Measurements from ENCODE around the gene PCNT.

Gene PCNT

GRCh38 chr21:46344219-46344915, 20.4 kb downstream of the PCNT start:
- DNase-seq, result no peak

DNA sequence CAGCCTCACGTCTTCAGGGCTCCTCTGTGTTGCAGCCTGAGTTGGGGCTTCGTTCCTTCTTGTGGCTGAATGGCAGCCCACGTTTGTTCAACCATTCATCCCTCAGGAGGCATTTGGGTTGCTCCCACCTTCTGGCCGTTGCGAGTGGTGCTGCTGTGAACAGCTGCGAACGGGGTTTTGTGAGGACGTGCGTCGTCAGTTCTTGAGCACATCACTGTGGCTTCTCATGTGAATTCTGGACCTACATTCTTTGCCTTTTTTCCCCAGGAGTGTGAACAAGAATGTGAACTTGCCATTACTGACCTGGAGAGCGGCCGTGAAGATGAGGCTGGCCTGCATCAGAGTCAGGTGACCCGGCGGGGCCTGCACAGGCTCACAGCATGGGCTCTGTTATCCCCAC, 21.9 kb downstream of the PCNT start:
- no peak for DNase-seq

- no peak for DNase-seq
Observed at GRCh38 chr21:46346296-46347202, 22.6 kb downstream of the PCNT start.

- no peak for DNase-seq
Observed at GRCh38 chr21:46347203-46347550, 23.2 kb downstream of the PCNT start.

DNA sequence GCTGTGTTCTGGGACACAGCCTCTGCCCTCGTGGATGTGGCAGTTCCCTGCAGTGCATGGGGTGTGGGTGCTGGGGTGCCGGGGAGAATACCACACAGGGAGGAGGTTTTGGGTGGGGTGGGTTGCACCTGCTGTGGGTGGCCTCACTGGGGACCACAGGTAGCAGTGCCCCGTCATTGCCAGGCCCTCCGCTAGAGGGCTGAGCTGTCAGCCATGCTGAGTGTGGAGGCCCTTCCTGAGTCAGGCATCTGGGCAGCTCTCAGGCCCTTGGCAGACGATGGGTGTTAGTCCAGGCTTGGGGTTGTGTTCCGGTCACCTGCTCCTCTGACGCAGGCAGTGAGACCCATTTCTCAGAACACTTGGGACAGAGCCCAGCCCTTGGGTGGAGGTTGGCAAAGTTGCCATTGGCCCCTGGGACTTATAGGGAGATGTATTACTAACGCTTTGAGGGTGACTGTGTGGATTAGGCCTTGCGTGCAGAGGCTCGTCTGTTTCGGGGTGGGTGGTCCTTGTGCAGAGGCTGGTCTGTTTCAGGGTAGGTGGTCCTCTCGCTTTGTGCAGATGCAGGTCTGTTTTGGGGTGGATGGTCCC, 23.9 kb downstream of the PCNT start:
- DNase-seq, result no peak

GRCh38 chr21:46349134-46349760, 25.3 kb downstream of the PCNT start:
- no peak for DNase-seq

GRCh38 chr21:46350571-46350970, 26.6 kb downstream of the PCNT start:
- no peak for DNase-seq

- DNase-seq, result no peak
Observed at GRCh38 chr21:46350981-46351380, 27.0 kb downstream of the PCNT start.

DNA sequence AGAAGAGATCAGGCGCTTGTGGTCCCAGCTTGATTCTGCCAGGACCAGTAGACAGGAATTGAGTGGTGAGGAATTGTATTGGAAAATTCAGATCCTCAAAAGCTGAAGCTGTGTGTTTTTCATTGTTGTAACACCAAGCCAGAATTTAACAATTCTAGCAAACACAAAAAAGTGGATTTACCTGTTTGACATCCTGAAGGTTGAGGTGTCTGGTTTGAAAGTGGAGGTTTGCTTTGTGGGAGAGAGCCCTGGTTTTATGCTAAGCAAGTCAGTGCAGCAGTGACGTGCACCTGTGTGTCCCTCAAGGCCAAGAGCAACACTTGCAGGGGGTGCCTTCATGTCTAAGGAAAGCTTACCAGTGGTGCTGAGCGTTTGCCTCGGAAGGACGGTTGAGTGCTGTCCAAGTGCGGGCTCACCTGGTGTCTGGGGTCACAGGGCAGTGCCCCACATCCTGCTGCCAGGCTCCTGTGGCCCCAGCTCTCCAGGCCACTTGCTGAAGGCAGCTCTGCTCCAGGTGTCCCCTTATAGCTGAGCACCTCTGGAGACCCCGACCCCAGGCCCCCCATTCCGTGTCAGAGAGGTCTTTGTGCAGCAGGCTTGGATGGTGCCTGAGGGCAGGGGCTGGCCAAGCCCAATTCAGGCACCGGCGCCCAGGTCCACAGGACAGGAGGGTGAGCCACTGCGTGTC, 27.7 kb downstream of the PCNT start:
- DNase-seq, result no peak

GRCh38 chr21:46352164-46352515, 28.2 kb downstream of the PCNT start:
- DNase-seq, result no peak

GRCh38 chr21:46352913-46353312, 29.0 kb downstream of the PCNT start:
- DNase-seq, result no peak

DNA sequence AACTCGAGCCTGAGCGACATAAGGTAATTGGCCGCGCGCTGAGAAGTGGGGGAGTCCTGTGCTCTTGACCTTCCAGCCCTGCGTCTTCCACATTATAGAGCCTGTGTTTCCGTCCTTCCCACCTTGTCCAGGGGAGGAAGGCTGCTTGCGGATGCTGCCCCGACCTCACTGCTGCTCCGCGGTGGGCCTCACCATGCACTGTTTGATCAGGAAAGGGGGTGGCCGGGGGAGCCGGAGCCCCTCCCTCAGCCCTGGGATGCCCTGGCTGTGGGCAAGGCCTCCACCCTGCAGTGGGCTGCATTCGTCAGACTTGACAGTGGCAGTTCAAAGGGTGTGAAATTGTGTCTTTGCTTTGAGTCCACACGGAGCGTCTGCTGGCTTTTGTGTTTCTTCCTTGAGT, 30.1 kb downstream of the PCNT start:
- DNase-seq, result no peak

DNA sequence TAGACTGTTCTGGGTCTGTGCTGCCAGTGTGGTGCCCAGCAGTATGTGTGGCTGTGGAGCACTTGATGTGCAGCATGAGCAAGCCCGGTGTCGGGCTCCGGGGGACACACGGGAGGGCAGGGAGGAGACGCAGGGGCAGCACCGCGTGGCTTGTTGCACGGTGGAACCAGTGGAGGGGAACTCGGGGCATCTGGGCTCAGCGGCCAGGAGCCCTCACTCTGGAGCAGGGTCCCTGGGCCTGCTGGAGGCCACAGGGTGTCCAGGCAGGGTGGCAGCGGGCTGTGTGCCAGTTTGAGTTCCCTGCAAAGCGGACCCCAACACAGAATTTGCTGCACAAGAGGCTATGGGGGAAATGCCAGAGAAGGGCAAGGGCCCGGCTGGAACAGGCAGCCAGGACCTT, 30.6 kb downstream of the PCNT start:
- no peak for DNase-seq

DNA sequence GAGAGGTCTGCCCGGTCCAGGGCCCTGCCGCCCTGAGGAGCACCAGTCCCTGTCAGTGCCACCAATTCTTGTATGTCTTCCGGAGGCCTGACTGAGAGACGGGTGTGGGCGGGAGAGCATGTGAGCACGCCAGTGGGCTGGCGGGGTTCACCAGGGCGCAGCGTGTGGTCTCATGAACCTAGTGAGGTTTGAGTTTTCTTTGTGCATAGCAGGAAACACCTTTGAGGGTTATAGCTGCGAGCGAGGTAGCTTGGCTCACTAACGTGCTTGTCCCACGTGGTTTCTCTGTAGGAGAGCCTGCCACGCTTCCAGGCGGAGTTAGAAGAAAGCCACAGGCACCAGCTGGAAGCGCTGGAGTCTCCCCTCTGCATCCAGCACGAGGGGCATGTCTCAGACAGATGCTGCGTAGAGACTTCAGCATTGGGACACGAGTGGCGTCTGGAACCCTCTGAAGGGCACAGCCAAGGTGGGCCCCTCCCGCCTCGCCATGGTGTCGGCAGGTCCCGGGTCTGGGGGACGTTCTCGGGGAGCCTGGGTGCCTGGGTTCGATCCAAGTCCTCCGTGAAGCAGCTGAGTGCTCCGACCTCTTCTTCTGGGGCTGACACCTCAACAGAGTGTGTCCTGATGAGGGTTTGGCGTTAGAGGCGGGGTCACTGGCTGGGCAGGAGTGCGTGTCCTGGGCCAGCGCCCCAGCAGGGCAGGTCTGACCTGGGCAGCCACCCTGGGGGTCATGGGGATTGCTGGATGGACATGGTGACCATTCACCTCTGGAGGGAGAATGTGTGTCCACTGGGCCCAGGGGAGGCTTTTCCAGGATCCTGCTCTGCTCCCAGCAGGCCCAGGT, 31.4 kb downstream of the PCNT start:
- DNase-seq, result no peak

GRCh38 chr21:46356005-46356338, 32.0 kb downstream of the PCNT start:
- DNase-seq, result no peak

DNA sequence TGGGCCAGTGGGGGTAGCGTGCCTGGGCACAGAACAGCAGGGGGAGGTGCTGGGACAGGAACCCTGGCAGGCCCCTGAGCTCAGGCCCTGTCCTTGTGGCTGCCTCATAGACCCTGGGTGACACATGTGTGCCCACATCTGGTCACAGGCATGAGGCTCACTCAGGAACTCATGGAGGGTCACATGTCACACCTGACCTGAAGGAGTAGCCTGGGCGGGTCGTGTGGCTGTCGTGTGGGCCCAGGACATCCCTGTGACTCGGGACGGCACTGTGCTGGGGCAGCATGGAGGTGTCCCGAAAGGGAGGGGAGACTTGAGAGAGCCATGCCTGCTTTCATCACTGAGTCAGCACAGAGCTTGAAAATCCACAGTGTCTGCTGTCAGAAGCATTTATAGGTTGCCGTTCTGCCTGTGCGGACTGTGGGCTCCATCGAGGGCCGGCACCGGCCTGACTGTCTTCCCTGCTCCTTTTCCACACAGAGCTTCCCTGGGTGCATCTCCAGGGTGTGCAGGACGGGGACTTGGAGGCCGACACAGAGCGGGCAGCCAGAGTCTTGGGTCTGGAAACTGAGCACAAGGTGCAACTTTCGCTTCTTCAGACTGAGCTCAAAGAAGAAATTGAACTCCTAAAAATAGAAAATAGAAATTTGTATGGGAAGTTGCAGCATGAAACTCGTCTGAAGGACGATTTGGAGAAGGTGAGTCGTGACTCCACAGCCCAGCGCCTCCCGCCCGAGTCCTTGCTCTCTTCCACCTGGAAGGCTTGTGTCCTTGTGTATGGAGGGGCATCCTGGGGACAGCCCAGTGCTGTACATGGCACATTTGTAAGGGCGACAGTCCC, 32.8 kb downstream of the PCNT start:
- DNase-seq, result no peak

- no peak for DNase-seq
Observed at GRCh38 chr21:46357335-46357604, 33.3 kb downstream of the PCNT start.

- DNase-seq, result no peak
Observed at GRCh38 chr21:46357684-46358425, 33.9 kb downstream of the PCNT start.

DNA sequence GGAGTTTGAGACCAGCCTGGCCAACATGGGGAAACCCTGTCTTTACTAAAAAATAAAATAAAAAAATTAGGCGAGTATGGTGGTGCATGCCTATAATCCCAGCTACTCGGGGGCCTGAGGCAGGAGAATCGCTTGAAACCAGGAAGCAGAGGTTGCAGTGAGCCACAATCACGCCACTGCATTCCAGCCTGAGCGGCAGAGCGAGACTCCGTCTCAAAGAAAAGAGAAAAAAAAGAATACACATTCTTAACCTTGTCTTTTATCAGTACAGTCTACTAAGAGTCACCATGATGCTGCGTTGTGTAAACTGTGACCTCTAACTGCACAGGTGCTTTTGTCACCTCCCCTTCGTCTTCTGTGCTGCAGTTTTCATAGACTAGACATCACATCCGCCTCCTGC, 37.2 kb downstream of the PCNT start:
- DNase-seq, result no peak

DNA sequence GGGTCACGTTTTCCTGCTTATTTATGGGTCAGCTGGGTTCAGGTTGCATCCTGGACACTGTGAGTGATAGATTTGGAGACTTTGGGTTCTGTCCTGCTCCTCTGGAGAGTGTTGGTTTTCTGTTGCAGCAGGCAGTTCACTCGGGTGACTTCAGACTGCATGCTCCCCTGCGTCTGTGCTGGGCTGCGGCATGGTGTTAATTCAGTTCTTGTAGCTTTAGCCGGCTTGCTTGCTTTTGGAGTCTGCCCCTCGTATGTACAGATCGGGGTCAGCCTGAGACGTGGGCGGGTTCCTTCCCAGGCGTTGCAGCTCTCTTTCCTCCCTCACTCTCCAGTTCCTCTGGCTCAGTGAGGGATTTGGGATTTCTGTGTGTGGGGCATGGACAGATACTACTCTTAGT, 38.0 kb downstream of the PCNT start:
- no peak for DNase-seq

DNA sequence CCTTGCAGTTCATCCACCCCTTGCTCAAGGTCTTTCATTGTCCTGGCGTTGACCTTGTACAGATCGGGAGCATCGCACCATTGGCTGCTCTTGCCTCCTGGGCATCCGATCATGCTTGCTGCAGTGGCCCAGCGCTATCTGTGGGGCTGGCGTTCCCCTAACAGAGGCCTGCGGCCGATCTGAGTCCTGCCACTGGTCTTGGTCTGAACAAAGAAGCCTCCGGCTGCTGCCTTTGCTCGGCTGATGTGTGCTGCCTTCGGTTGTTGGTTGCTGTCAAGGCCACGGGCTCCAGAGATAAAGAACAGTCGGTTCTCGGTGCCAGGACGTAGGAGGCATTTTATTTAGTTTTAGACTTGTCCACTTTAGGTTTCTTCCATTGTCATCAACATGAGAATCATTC, 39.0 kb downstream of the PCNT start:
- no peak for DNase-seq
